NCI-H2196 treated with DMSO at 0.1 percent for 48 hours (cell line): ENCODE results near the gene RIF1.

Source experiments
- DNase-seq: peaks from one replicate; lab custom pipeline; 2025; ENCODE audit not compliant: unreplicated experiment; lab: John Stamatoyannopoulos, UW

Gene RIF1

GRCh38 chr2:151506170-151506569 is 96.5 kb downstream of the RIF1 start:
- no peak for DNase-seq

GRCh38 chr2:151508519-151508918 is 98.8 kb downstream of the RIF1 start:
- no peak for DNase-seq

- DNase-seq, result no peak
These were observed 109.1 kb downstream of the RIF1 start for GRCh38 chr2:151518802-151519201.

GRCh38 chr2:151520976-151521375 is 111.3 kb downstream of the RIF1 start:
- no peak for DNase-seq

DNA sequence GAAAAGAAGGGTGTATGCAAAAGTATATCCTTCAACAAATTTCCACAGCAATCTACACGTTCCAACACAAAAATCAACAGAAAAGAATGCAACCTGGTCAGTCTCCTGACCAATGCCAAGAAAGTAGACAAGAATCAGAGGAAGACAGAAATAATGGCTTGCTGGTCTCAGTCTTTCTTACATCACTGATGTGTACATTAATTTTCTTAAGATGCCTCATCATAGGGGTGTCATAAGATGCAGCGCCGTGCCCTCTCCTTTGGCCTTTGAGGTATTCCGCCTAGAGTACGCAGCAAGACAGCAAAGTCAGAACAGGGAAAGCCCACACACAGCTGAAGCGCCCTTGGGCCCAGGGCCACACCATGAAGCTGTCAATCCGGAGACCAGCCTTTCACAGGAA is 112.9 kb downstream of the RIF1 start:
- no peak for DNase-seq

- DNase-seq, result no peak
These were observed 114.1 kb downstream of the RIF1 start for GRCh38 chr2:151523850-151524249.

GRCh38 chr2:151525821-151526373 is 116.2 kb downstream of the RIF1 start:
- no peak for DNase-seq

DNA sequence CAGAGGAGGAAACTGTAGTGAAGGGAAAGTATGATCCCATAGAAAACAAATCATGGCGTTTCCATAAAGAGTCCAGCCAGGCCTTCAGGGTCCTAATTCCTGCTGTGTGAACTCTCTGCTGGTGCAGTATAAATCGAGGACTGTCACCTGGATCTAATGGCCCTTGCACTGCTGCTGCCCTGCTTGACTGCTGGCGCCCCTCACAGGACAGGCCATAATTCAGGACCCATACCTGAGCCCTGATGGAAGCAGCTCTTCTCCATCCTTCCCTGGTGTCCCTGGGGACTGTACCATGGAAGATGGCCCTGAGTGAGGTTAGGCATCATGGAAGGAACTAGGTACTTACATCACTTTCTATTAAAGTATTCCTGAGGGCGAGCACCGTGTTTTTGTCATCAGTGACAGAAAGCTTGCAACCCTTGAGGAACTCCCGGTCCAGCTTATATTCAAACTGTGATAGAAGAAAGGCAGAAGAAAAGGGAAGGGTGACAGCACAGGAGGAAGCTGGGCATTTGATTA is 116.9 kb downstream of the RIF1 start:
- no peak for DNase-seq
